ENCODE measurements around the gene DLGAP4.

- TF ChIP-seq CTCF (IDR thresholded peaks at IDR 0.05 in 2 of 3, conservative IDR thresholded peaks at IDR 0.05 in 1 of 3; ENCODE audit: borderline replicate concordance in 1 of 3, insufficient read depth in 1 of 3, low read depth in 2 of 3, low read length in 2 of 3) (no peak), RAD21 (IDR thresholded peaks at IDR 0.05; ENCODE audit: low read depth) (no peak), ZFX (IDR thresholded peaks at IDR 0.05) (no peak), EZH2phosphoT487 (IDR thresholded peaks at IDR 0.05; ENCODE audit: borderline replicate concordance) (no peak), POLR2A (IDR thresholded peaks at IDR 0.05; ENCODE audit: borderline replicate concordance, extremely low read depth, insufficient read depth, insufficient read length) (no peak), YY1 (IDR thresholded peaks at IDR 0.05; ENCODE audit: extremely low read depth, insufficient replicate concordance, low read depth, low read length) (no peak), EZH2 (IDR thresholded peaks at IDR 0.05) (no peak), ZNF274 (IDR thresholded peaks at IDR 0.05; ENCODE audit: low read depth, low read length) (no peak), REST (IDR thresholded peaks at IDR 0.05; ENCODE audit: low read depth) (no peak), SP1 (IDR thresholded peaks at IDR 0.05; ENCODE audit: low read depth) (no peak), JUND (IDR thresholded peaks at IDR 0.05) (no peak), POLR2AphosphoS5 (IDR thresholded peaks at IDR 0.05; ENCODE audit: low read depth, low read length) (no peak), ELF1 (IDR thresholded peaks at IDR 0.05; ENCODE audit: borderline replicate concordance, low read depth) (no peak)
These were observed 36.4 kb downstream of the DLGAP4 start for GRCh38 chr20:36342331-36343120.
